ENCODE measurements around the gene CD7.

GRCh38 chr17:82301300-82301915 is 16.0 kb downstream of the CD7 start:
- TF ChIP-seq GATA3 (IDR thresholded peaks at IDR 0.05; ENCODE audit: low read depth, low read length) (no peak), GATA2 (IDR thresholded peaks at IDR 0.05; ENCODE audit: low read depth, low read length) (no peak)

Data from SH-SY5Y (cell line).